ENCODE results near the gene DNM3. TPM values are rescaled to one million over a fixed set of nuclear protein-coding genes. Genes with fewer than 3 reads are reported as not detected.

DNM3 gene
- total and polyA plus RNA-seq, 9 of the 15 experiments (the other 6 are each of a cell fraction or from before 2014, with no cell fraction given) = 0.08 to 0.36 (median 0.22) TPM; not detected in 1

DNA sequence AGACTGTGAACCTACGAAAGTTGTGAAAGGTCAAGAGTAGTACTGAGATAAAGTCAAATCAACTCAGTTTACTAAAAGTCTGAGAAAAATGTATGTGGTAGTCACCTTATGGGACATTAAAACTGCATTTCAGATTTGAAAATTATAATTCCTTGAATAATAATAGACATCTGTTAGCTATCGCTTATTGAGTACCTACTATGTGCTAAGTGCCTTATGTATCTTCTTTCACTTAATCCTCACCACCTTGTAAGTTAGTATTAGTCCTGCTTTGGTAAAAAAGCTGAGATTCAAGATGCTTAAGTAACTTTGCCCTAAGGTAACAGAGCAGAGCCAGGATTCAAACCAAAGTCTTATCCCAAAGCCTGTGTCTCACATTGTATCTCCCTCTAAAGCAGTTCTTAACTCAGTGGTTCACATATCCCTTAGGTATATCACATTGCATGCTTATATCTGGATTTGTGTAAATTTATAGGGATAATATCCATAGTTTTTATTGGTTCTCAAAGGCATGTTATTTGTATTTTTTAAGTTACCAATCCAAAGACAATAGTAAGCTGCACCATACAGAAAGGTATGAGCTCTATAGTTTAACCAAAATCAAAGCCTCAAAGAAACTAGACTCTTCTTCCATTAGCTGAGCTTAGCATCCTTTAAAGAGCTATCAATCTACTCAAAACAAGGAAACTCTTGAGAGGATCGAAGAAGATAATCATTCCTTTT is 601.7 kb downstream of the DNM3 start:
- POLR2A ChIA-PET = interaction anchor here (1.8 kb wide), 1 partner anchor 11 kb away, joined by 7 read pairs; no protein-coding TSS in a partner anchor
- CTCF ChIA-PET (ENCODE audit: low intra/inter-chr PET ratio) = interaction anchor here (0.7 to 1.9 kb wide), 3 partner anchors 10 to 41 kb away, joined by 3 to 11 read pairs (median 4); no protein-coding TSS in a partner anchor
- peak overlapping the region in 1 of 2 experiments; percentile 92; a peak in 2 of 4 replicates for H3K9ac ChIP-seq (ENCODE audit: insufficient read depth in 1 of 2, low read depth in 2 of 2, low read length in 2 of 2)
- no peaks in the 10 kb centered on the region for H3K27me3 ChIP-seq (ENCODE audit: control insufficient read depth in 2 of 2, insufficient read depth in 2 of 2, low read length in 2 of 2)
- H3K9me1 ChIP-seq (ENCODE audit: control insufficient read depth, insufficient read depth, low read length) = no peaks in the 10 kb centered on the region
- intact Hi-C loops (cut with micrococcal nuclease) = no loop called here
- peak overlapping the region; percentile 95 for H2AFZ ChIP-seq (ENCODE audit: low read depth, low read length)
- H3K79me2 ChIP-seq (ENCODE audit: control insufficient read depth, insufficient read depth, low read length) = peaks cover 38% of the 10 kb centered on the region
- BruUV-seq (replicated peaks) = no TSS peak
- H3K4me2 ChIP-seq (ENCODE audit: insufficient read depth, low read length) = peak overlapping the region; percentile 84
- WGBS (ENCODE audit: insufficient coverage, low coverage, missing lambda C conversion rate) = 17% methylated on average over 3 of the region's 3 CpGs
- H3K36me3 ChIP-seq (ENCODE audit: control insufficient read depth, insufficient read depth, low read length) = peaks cover 22% of the 10 kb centered on the region; the same call in 2 of the 3 replicates
- ATAC-seq = no peak; the same call in 2 of the 3 replicates
- peak overlapping the region; percentile 87; the same call in 2 of the 3 replicates for H3K27ac ChIP-seq (ENCODE audit: extremely low read depth, low read depth, low read length)
- H3K4me1 ChIP-seq (replicated peaks in 1 of 2; ENCODE audit: control insufficient read depth in 2 of 2, insufficient read depth in 2 of 2, low read length in 2 of 2) = peaks cover 22 to 32% of the 10 kb centered on the region in 2 experiments
- no peak for DNase-seq (ENCODE audit: extremely low read depth in 1 of 4, low spot score in 3 of 4)
- H4K20me1 ChIP-seq (replicated peaks; ENCODE audit: control insufficient read depth, insufficient read depth, low read length) = 0 out of 2 replicates have a peak, but pooled peaks cover 6% of the 10 kb centered on the region
- FAIRE-seq = no peak
- H3K9me3 ChIP-seq (replicated peaks; ENCODE audit: control insufficient read depth, insufficient read depth, low read depth, low read length) = no peaks in the 10 kb centered on the region
- peak overlapping the region; percentile 80 for H3K4me3 ChIP-seq
- in situ Hi-C loops (cut with MboI) = no loop called here
- TF ChIP-seq, protein P1, sequence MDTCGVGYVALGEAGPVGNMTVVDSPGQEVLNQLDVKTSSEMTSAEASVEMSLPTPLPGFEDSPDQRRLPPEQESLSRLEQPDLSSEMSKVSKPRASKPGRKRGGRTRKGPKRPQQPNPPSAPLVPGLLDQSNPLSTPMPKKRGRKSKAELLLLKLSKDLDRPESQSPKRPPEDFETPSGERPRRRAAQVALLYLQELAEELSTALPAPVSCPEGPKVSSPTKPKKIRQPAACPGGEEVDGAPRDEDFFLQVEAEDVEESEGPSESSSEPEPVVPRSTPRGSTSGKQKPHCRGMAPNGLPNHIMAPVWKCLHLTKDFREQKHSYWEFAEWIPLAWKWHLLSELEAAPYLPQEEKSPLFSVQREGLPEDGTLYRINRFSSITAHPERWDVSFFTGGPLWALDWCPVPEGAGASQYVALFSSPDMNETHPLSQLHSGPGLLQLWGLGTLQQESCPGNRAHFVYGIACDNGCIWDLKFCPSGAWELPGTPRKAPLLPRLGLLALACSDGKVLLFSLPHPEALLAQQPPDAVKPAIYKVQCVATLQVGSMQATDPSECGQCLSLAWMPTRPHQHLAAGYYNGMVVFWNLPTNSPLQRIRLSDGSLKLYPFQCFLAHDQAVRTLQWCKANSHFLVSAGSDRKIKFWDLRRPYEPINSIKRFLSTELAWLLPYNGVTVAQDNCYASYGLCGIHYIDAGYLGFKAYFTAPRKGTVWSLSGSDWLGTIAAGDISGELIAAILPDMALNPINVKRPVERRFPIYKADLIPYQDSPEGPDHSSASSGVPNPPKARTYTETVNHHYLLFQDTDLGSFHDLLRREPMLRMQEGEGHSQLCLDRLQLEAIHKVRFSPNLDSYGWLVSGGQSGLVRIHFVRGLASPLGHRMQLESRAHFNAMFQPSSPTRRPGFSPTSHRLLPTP (IDR thresholded peaks at IDR 0.05; ENCODE audit: borderline replicate concordance, extremely low read depth, insufficient read length) = no peak
- TF ChIP-seq EP300 (IDR thresholded peaks at IDR 0.05; ENCODE audit: low read length) (no peak), NR2C1 (IDR thresholded peaks at IDR 0.05) (no peak), NR2C1 (tag; IDR thresholded peaks at IDR 0.05) (no peak), ZSCAN32 (CRISPR knock-in tag; IDR thresholded peaks at IDR 0.05) (no peak), ZNF778 (CRISPR knock-in tag; IDR thresholded peaks at IDR 0.05) (0 out of 2 replicates have a peak, but pooled peaks have one; percentile 68), ZKSCAN1 (IDR thresholded peaks at IDR 0.05; ENCODE audit: low read depth, low read length) (peak; percentile 97), FOXJ3 (CRISPR knock-in tag; IDR thresholded peaks at IDR 0.05) (no peak), EP400 (IDR thresholded peaks at IDR 0.05) (peak; percentile 24), FOXJ2 (tag; IDR thresholded peaks at IDR 0.05) (no peak), ELF2 (CRISPR knock-in tag; IDR thresholded peaks at IDR 0.05) (peak; percentile 34; the same call in 1 of the 2 replicates), TRIM24 (IDR thresholded peaks at IDR 0.05) (no peak), SIN3A (IDR thresholded peaks at IDR 0.05; ENCODE audit: borderline replicate concordance in 2 of 2, control insufficient read depth in 1 of 2, low read depth in 2 of 2, low read length in 2 of 2) (no peak)
- TF ChIP-seq, protein P2, sequence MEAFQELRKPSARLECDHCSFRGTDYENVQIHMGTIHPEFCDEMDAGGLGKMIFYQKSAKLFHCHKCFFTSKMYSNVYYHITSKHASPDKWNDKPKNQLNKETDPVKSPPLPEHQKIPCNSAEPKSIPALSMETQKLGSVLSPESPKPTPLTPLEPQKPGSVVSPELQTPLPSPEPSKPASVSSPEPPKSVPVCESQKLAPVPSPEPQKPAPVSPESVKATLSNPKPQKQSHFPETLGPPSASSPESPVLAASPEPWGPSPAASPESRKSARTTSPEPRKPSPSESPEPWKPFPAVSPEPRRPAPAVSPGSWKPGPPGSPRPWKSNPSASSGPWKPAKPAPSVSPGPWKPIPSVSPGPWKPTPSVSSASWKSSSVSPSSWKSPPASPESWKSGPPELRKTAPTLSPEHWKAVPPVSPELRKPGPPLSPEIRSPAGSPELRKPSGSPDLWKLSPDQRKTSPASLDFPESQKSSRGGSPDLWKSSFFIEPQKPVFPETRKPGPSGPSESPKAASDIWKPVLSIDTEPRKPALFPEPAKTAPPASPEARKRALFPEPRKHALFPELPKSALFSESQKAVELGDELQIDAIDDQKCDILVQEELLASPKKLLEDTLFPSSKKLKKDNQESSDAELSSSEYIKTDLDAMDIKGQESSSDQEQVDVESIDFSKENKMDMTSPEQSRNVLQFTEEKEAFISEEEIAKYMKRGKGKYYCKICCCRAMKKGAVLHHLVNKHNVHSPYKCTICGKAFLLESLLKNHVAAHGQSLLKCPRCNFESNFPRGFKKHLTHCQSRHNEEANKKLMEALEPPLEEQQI (IDR thresholded peaks at IDR 0.05) = no peak
- TF ChIP-seq, protein P3, sequence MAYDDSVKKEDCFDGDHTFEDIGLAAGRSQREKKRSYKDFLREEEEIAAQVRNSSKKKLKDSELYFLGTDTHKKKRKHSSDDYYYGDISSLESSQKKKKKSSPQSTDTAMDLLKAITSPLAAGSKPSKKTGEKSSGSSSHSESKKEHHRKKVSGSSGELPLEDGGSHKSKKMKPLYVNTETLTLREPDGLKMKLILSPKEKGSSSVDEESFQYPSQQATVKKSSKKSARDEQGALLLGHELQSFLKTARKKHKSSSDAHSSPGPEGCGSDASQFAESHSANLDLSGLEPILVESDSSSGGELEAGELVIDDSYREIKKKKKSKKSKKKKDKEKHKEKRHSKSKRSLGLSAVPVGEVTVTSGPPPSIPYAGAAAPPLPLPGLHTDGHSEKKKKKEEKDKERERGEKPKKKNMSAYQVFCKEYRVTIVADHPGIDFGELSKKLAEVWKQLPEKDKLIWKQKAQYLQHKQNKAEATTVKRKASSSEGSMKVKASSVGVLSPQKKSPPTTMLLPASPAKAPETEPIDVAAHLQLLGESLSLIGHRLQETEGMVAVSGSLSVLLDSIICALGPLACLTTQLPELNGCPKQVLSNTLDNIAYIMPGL (CRISPR knock-in tag; IDR thresholded peaks at IDR 0.05) = no peak
